Keratinocyte (primary cell): ENCODE data around the gene CACNA1I. TPM values are rescaled to one million over a fixed set of nuclear protein-coding genes. Genes with fewer than 3 reads are reported as not detected.

Experiments
- DNase-seq: peaks from one replicate; pipeline ENCODE4 v3.0.0-alpha.2; 2011; ENCODE audit warnings: low read depth, missing footprints, low spot score
- FAIRE-seq: peaks from 2 replicates; lab custom pipeline; 2011; peaks lifted over from hg19 to GRCh38; lab: Jason Lieb, UNC
- H2AFZ ChIP-seq: 2 replicates; pipeline ENCODE4 v1.6.0; 2012; ENCODE audit warnings: low read length, control low read depth, inconsistent platforms; ENCODE audit not compliant: control insufficient read depth
- H3K27ac ChIP-seq: 2 replicates; pipeline ENCODE4 v1.5.1; 2011; ENCODE audit warnings: low read length; ENCODE audit not compliant: control insufficient read depth, insufficient read depth
- H3K27me3 ChIP-seq: 3 replicates; pipeline ENCODE4 v1.6.0; 2011; ENCODE audit warnings: low read length; ENCODE audit not compliant: control insufficient read depth, insufficient read depth; ENCODE audit errors: extremely low read depth
- H3K36me3 ChIP-seq, 2 experiments: 2 replicates in 1 of 2; 3 replicates in 1 of 2; pipeline ENCODE4 v1.5.1; 2011; ENCODE audit warnings: low read length in 2 of 2, mild to moderate bottlenecking in 1 of 2; ENCODE audit not compliant: control insufficient read depth in 2 of 2, insufficient read depth in 2 of 2; ENCODE audit errors: extremely low read depth in 1 of 2
- H3K4me1 ChIP-seq: 3 replicates; pipeline ENCODE4 v1.5.1; 2011; ENCODE audit warnings: low read length; ENCODE audit not compliant: control insufficient read depth, insufficient read depth; ENCODE audit errors: extremely low read depth
- H3K4me2 ChIP-seq: 3 replicates; pipeline ENCODE4 v1.6.0; 2011; ENCODE audit warnings: low read depth, low read length; ENCODE audit not compliant: control insufficient read depth, insufficient read depth; ENCODE audit errors: extremely low read depth
- H3K4me3 ChIP-seq, 3 experiments: fragments of 200-600 bp in 1 of 3; sonication (generic) in 1 of 3; 2 replicates in 2 of 3; 3 replicates in 1 of 3; pipeline ENCODE4 v1.5.1; 2011 to 2016; ENCODE audit warnings: low read length in 3 of 3, mild to moderate bottlenecking in 3 of 3, control low read depth in 2 of 3, inconsistent platforms in 1 of 3, low read depth in 1 of 3, mixed read lengths in 1 of 3, mixed run types in 1 of 3, moderate library complexity in 1 of 3; ENCODE audit not compliant: control insufficient read depth in 2 of 3, insufficient read depth in 2 of 3; ENCODE audit errors: extremely low read depth in 1 of 3
- H3K79me2 ChIP-seq: 2 replicates; pipeline ENCODE4 v1.6.0; 2012; ENCODE audit warnings: low read length; ENCODE audit not compliant: control insufficient read depth, insufficient read depth
- H3K9ac ChIP-seq: 3 replicates; pipeline ENCODE4 v1.6.0; 2011; ENCODE audit warnings: low read length; ENCODE audit not compliant: control insufficient read depth, insufficient read depth; ENCODE audit errors: extremely low read depth
- H3K9me1 ChIP-seq: 3 replicates; pipeline ENCODE4 v1.6.0; 2011; ENCODE audit warnings: low read length; ENCODE audit not compliant: control insufficient read depth, insufficient read depth; ENCODE audit errors: extremely low read depth
- H3K9me3 ChIP-seq: 2 replicates; pipeline ENCODE4 v1.5.1; 2012; ENCODE audit warnings: low read depth, low read length; ENCODE audit not compliant: control insufficient read depth
- H4K20me1 ChIP-seq: 3 replicates; pipeline ENCODE4 v1.6.0; 2011; ENCODE audit warnings: low read length; ENCODE audit not compliant: control insufficient read depth, insufficient read depth; ENCODE audit errors: extremely low read depth
- EZH2 ChIP-seq: IDR thresholded peaks from one replicate; pipeline ENCODE4 v1.6.1; 2012; ENCODE audit warnings: inconsistent platforms, mild to moderate bottlenecking, low read length, moderate library complexity
- dilution Hi-C: fragments of 300-500 bp; cut with MboI; formaldehyde crosslinking; loops from one replicate; pipeline ENCODE4 v1.7.0; 2020; ENCODE audit warnings: low sequenced_read_pairs; ENCODE audit not compliant: extremely low pct_ligation_motif_present
- polyA plus RNA-seq, 5 experiments: library from polyadenylated mRNA; depleted of rRNA in 3 of 5; stranded (reverse) in 3 of 5; stranded (forward) in 1 of 5; unstranded in 1 of 5; fragments of >200 nt; gene quantifications; 1 replicate in 1 of 5; 2 replicates in 3 of 5; 3 replicates in 1 of 5; pipeline versions ENCODE4 v1.2.1 to v1.2.3, GENCODE V29; 2011 to 2012; ENCODE audit warnings: missing spikeins in 2 of 5, low read depth in 1 of 5, low replicate concordance in 1 of 5
- TF ChIP-seq, protein P1 (sequence below), 3 experiments: IDR thresholded peaks in 1 of 3; conservative IDR thresholded peaks in 1 of 3; optimal IDR thresholded peaks in 1 of 3; 2 replicates in 2 of 3; 3 replicates in 1 of 3; pipeline versions ENCODE3 to v1.5.1; 2011; ENCODE audit warnings: low read length in 3 of 3, mild to moderate bottlenecking in 3 of 3, moderate library complexity in 2 of 3, control low read depth in 1 of 3, inconsistent platforms in 1 of 3; ENCODE audit not compliant: insufficient read depth in 2 of 3; ENCODE audit errors: extremely low read depth in 1 of 3

Gene CACNA1I
- polyA plus RNA-seq, 1 donor (not counting 4 experiments of a cell fraction or from before 2014, with no cell fraction given) = not detected

DNA sequence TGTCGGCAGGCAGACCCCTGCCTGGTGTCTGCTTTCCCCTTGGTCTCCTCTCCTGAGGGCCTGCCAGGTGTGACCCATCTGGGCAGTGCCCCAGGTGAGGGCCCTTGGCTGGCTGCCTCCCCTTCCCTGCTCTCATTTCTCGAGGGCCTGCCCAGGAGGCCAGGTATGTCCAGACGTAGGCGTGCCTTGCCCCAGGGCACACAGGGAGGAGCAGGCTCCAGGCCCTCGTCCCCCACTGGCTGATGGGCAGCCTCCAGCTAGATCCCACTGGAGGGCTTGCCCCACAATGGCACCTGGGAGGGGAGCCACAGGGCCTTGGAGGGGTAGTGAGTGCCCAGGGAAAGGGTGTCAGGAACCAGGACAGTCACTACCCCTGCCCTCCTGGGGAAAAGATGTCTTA lies 95.9 kb downstream of the CACNA1I start:
- Histone ChIP-seq H3K9ac (no peak overlapping the region), H3K9me3 (peaks cover 3% of the 10 kb centered on the region), H3K36me3 (no peaks in the 10 kb centered on the region), H3K27me3 (peaks cover 47% of the 10 kb centered on the region), H2AFZ (no peak overlapping the region), H4K20me1 (no peaks in the 10 kb centered on the region), H3K9me1 (no peaks in the 10 kb centered on the region), H3K4me2 (no peak overlapping the region), H3K4me3 (no peak overlapping the region), H3K79me2 (no peaks in the 10 kb centered on the region), H3K27ac (no peak overlapping the region), H3K4me1 (no peaks in the 10 kb centered on the region)
- DNase-seq = no peak
- dilution Hi-C loops = no loop called here
- TF ChIP-seq EZH2 = no peak
- no peak for FAIRE-seq

DNA sequence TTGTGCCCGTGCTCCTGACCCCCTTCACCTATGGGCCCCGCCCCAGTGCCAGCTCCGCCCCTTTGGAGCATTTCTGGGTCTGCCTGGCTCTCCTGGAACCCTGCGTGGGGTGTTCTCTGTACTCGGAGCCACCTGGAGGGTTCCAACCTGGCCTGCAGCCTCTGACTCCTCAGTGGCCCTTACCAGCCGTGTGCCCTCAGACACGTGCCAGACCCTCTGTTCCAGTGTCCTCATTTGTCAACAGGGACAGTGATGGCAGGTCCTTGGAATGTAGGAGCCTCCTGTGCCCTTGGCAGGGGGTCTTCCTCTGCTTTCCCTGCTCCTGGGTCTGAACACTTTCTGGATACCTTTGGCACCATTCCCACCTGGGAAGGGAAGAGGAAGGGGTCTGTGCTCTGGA lies 96.4 kb downstream of the CACNA1I start:
- no peaks in the 10 kb centered on the region for H3K9me1 ChIP-seq
- TF ChIP-seq EZH2 = no peak
- TF ChIP-seq, protein P1, sequence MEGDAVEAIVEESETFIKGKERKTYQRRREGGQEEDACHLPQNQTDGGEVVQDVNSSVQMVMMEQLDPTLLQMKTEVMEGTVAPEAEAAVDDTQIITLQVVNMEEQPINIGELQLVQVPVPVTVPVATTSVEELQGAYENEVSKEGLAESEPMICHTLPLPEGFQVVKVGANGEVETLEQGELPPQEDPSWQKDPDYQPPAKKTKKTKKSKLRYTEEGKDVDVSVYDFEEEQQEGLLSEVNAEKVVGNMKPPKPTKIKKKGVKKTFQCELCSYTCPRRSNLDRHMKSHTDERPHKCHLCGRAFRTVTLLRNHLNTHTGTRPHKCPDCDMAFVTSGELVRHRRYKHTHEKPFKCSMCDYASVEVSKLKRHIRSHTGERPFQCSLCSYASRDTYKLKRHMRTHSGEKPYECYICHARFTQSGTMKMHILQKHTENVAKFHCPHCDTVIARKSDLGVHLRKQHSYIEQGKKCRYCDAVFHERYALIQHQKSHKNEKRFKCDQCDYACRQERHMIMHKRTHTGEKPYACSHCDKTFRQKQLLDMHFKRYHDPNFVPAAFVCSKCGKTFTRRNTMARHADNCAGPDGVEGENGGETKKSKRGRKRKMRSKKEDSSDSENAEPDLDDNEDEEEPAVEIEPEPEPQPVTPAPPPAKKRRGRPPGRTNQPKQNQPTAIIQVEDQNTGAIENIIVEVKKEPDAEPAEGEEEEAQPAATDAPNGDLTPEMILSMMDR (optimal IDR thresholded peaks at IDR 0.05 in 1 of 3, IDR thresholded peaks at IDR 0.05 in 1 of 3, conservative IDR thresholded peaks at IDR 0.05 in 1 of 3; ENCODE audit: extremely low read depth in 1 of 3, insufficient read depth in 2 of 3, low read length in 3 of 3) = no peak
- H3K4me2 ChIP-seq = no peak overlapping the region
- dilution Hi-C loops = no loop called here
- peaks cover 42% of the 10 kb centered on the region for H3K27me3 ChIP-seq
- H2AFZ ChIP-seq = no peak overlapping the region
- H3K9ac ChIP-seq = no peak overlapping the region
- H3K4me3 ChIP-seq = no peak overlapping the region
- no peak for FAIRE-seq
- no peaks in the 10 kb centered on the region for H3K36me3 ChIP-seq
- H3K27ac ChIP-seq = no peak overlapping the region
- no peak for DNase-seq
- peaks cover 5% of the 10 kb centered on the region for H3K9me3 ChIP-seq
- H3K4me1 ChIP-seq = no peaks in the 10 kb centered on the region
- no peaks in the 10 kb centered on the region for H4K20me1 ChIP-seq
- no peaks in the 10 kb centered on the region for H3K79me2 ChIP-seq

DNA sequence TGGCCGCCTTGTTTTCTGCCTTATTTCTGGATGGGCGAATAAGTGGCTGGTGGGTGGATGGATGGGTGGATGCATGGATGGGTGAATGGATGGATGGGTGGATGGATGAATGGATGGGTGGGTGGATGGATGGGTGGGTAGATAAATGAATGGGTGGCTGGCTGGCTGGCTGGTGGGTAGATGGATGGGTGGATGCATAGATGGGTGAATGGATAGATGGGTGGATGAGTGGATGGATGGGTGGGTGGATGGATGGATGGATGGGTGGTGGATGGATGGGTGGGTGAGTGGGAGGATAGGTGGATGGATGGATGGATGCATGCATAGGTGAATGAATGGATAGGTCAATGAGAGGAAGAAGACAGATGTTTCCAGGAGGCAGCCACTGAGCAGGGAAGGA lies 98.9 kb downstream of the CACNA1I start:
- no peak overlapping the region for H3K27ac ChIP-seq
- dilution Hi-C loops = no loop called here
- no peaks in the 10 kb centered on the region for H3K79me2 ChIP-seq
- no peak overlapping the region for H3K9ac ChIP-seq
- peaks cover 11% of the 10 kb centered on the region for H3K4me1 ChIP-seq
- peaks cover 22% of the 10 kb centered on the region for H3K27me3 ChIP-seq
- H3K4me3 ChIP-seq = no peak overlapping the region
- DNase-seq = no peak
- H3K9me1 ChIP-seq = no peaks in the 10 kb centered on the region
- H2AFZ ChIP-seq = no peak overlapping the region
- no peak overlapping the region for H3K4me2 ChIP-seq
- peaks cover 12% of the 10 kb centered on the region for H3K9me3 ChIP-seq
- FAIRE-seq = no peak
- no peaks in the 10 kb centered on the region for H4K20me1 ChIP-seq
- TF ChIP-seq EZH2 = no peak
- TF ChIP-seq, protein P1 (optimal IDR thresholded peaks at IDR 0.05 in 1 of 3, IDR thresholded peaks at IDR 0.05 in 1 of 3, conservative IDR thresholded peaks at IDR 0.05 in 1 of 3; ENCODE audit: extremely low read depth in 1 of 3, insufficient read depth in 2 of 3, low read length in 3 of 3) = no peak
- no peaks in the 10 kb centered on the region for H3K36me3 ChIP-seq
